ENCODE results near the gene EMILIN1.

DNA sequence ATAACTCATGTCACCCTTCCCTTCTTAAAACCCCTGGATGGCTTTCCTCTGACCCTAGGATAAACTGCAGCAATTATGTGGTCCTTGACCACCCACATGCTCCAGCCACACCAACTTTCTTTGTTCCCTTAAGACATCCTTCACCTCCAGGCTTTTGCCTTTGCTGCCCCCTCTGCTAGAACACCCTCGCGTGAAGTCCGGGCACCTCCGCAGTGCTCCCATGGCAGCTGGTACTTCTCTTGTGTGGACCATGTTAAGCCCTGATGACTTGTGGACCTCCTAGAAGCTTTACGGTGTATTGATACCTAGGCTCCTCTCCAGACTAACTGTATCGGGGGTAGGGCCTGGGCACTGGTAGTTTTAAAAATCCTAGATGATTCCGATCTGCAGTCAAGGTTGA lies 44.4 kb downstream of the EMILIN1 start:
- TF ChIP-seq, protein P1, sequence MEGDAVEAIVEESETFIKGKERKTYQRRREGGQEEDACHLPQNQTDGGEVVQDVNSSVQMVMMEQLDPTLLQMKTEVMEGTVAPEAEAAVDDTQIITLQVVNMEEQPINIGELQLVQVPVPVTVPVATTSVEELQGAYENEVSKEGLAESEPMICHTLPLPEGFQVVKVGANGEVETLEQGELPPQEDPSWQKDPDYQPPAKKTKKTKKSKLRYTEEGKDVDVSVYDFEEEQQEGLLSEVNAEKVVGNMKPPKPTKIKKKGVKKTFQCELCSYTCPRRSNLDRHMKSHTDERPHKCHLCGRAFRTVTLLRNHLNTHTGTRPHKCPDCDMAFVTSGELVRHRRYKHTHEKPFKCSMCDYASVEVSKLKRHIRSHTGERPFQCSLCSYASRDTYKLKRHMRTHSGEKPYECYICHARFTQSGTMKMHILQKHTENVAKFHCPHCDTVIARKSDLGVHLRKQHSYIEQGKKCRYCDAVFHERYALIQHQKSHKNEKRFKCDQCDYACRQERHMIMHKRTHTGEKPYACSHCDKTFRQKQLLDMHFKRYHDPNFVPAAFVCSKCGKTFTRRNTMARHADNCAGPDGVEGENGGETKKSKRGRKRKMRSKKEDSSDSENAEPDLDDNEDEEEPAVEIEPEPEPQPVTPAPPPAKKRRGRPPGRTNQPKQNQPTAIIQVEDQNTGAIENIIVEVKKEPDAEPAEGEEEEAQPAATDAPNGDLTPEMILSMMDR (conservative IDR thresholded peaks at IDR 0.05 in 1 of 2, IDR thresholded peaks at IDR 0.05 in 1 of 2; ENCODE audit: extremely low read depth in 1 of 2, insufficient read depth in 1 of 2, low read depth in 1 of 2, low read length in 2 of 2): no peak
- no peak for TF ChIP-seq EZH2 (IDR thresholded peaks at IDR 0.05; ENCODE audit: borderline replicate concordance, low read length)

Data from mammary epithelial cell (primary cell).